ENCODE measurements around the gene CDX2. TPM values are rescaled to one million over a fixed set of nuclear protein-coding genes. Genes with fewer than 3 reads are reported as not detected.

Gene CDX2
- total RNA-seq, 2 donors from 2014 or later: not detected

DNA sequence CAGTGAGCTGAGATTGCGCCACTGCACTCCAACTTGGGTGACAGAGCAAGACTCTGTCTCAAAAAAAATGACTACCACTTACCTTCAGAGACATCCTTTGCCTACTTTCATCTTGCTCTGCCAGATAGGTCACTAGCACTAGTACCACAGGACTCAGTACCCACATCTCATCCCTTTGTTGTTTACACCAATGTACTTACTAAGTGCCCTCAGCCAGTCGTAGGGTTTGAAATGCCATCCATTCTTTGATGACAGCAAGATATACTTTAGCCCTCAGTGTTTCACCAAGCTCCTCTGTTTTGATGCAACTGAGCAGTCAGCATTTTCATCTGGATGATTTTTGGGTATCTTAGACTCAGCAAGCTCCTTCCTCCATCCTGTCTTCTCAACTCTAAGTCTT lies 13.2 kb upstream of the CDX2 start:
- DNase-seq (ENCODE audit: low spot score) (no peak), ATAC-seq (ENCODE audit: insufficient number of reproducible peaks, low FRiP score, low read depth) (no peak)
- peaks cover 9% of the 10 kb centered on the region for H3K27me3 ChIP-seq (replicated peaks; ENCODE audit: insufficient read depth)
- no peaks in the 10 kb centered on the region for H3K36me3 ChIP-seq
- peaks cover 8 to 28% of the 10 kb centered on the region in 2 donors for H3K4me1 ChIP-seq (ENCODE audit: control insufficient read depth in 1 of 2, low read depth in 2 of 2)
- H3K27ac ChIP-seq: no peak overlapping the region
- no peaks in the 10 kb centered on the region for H3K9me3 ChIP-seq
- H3K4me3 ChIP-seq: no peak overlapping the region
- TF ChIP-seq CTCF (IDR thresholded peaks at IDR 0.05): no peak

- DNase-seq (ENCODE audit: low spot score) (no peak), ATAC-seq (ENCODE audit: insufficient number of reproducible peaks, low FRiP score, low read depth) (no peak)
- no peaks in the 10 kb centered on the region for H3K36me3 ChIP-seq
- peaks cover 8 to 28% of the 10 kb centered on the region in 2 donors for H3K4me1 ChIP-seq (ENCODE audit: control insufficient read depth in 1 of 2, low read depth in 2 of 2)
- no peak for TF ChIP-seq CTCF (IDR thresholded peaks at IDR 0.05)
- peaks cover 9% of the 10 kb centered on the region for H3K27me3 ChIP-seq (replicated peaks; ENCODE audit: insufficient read depth)
- H3K9me3 ChIP-seq: no peaks in the 10 kb centered on the region
- H3K4me3 ChIP-seq: no peak overlapping the region
- H3K27ac ChIP-seq: no peak overlapping the region
Observed at GRCh38 chr13:27981006-27981708, 12.0 kb upstream of the CDX2 start.

DNA sequence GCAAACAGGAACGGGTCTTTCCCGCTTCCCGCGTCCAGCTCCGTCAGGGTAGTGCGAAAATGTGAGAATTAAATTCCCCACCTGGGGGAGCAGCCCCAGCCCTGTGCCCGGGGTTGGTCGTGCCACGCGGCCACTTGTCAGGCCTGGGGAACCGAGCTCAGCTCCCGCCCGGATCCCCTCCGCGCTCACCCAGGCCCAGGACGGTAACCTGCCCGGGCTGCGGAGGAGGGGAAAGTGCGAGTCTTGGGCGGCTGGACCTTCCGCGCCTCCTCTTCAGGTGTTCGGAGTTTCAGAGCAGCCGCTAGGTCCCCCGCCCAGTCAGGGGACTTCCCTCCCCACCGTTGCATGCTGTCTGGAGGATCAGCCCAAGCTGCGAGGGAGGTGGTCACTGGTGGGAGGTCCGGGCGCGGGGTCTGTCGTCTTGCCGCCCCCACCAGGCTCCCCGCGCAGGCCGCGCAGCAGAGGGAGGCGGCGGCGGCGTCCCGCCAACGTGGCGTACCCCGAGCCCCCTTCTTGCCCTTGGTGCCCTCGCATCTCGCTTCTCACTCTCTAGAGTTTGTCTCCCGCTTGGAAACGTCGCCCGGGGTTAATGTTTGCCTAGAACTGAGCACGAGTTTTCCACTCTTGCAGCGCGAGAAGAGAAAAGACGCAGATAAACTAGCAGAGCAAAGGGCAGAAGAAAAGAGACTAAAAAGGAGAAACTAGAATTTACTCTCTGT lies 11.3 kb upstream of the CDX2 start:
- H3K27me3 ChIP-seq (replicated peaks; ENCODE audit: insufficient read depth): peaks cover 9% of the 10 kb centered on the region
- no peak for TF ChIP-seq CTCF (IDR thresholded peaks at IDR 0.05)
- peak overlapping the region; percentile 34 for H3K4me3 ChIP-seq
- peaks cover 8 to 32% of the 10 kb centered on the region in 2 donors for H3K4me1 ChIP-seq (ENCODE audit: control insufficient read depth in 1 of 2, low read depth in 2 of 2)
- no peak overlapping the region for H3K27ac ChIP-seq
- no peaks in the 10 kb centered on the region for H3K9me3 ChIP-seq
- DNase-seq (ENCODE audit: low spot score) (no peak), ATAC-seq (ENCODE audit: insufficient number of reproducible peaks, low FRiP score, low read depth) (no peak)
- H3K36me3 ChIP-seq: no peaks in the 10 kb centered on the region

DNA sequence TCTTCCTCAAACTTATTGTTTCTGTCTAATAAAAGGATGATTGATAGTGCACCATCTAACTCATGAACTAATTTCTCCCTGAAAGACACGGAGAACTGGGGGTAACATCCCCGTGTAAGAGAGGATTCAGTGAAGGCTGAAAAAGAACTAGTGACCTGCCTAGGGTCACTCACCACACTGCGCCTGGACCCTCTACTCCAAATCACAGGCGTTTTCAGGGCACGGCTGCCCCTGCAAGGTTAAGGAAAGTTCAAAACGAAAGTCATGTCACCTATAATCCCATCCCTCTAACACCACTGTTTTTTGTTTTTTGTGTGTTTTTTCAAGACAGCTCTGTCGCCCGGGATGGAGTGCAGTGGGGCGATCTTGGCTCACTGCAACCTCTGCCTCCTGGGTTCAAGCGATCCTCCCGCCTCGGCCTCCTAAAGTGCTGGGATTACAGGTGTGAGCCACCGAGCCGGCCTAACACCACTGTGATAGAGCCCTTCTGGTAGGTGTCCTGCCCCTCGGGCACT lies 10.7 kb upstream of the CDX2 start:
- Histone ChIP-seq H3K27me3 (replicated peaks; ENCODE audit: insufficient read depth) (peaks cover 9% of the 10 kb centered on the region), H3K4me3 (peak overlapping the region; percentile 34), H3K27ac (no peak overlapping the region), H3K36me3 (no peaks in the 10 kb centered on the region), H3K9me3 (no peaks in the 10 kb centered on the region), H3K4me1 (ENCODE audit: control insufficient read depth in 1 of 2, low read depth in 2 of 2) (peaks cover 8 to 32% of the 10 kb centered on the region in 2 donors)
- ATAC-seq (ENCODE audit: insufficient number of reproducible peaks, low FRiP score, low read depth) (no peak), DNase-seq (ENCODE audit: low spot score) (no peak)
- no peak for TF ChIP-seq CTCF (IDR thresholded peaks at IDR 0.05)

GRCh38 chr13:27979001-27979643 lies 10.0 kb upstream of the CDX2 start:
- Histone ChIP-seq H3K27ac (no peak overlapping the region), H3K4me1 (ENCODE audit: control insufficient read depth in 1 of 2, low read depth in 2 of 2) (peaks cover 8 to 32% of the 10 kb centered on the region in 2 donors), H3K4me3 (peak overlapping the region; percentile 4), H3K27me3 (replicated peaks; ENCODE audit: insufficient read depth) (peaks cover 9% of the 10 kb centered on the region), H3K9me3 (no peaks in the 10 kb centered on the region), H3K36me3 (no peaks in the 10 kb centered on the region)
- ATAC-seq (ENCODE audit: insufficient number of reproducible peaks, low FRiP score, low read depth): no peak
- TF ChIP-seq CTCF (IDR thresholded peaks at IDR 0.05): no peak
- DNase-seq (ENCODE audit: low spot score): no peak
